OCI-M2 (cell line): ENCODE results near the gene DLAT.
"Not testable (repeated sequence)": the region's sequence is repeated elsewhere in the genome, so short reads cannot be mapped to it uniquely, and the experiment has no call there.

Source experiments
- DNase-seq: peaks from one replicate; lab custom pipeline; 2025; ENCODE audit not compliant: unreplicated experiment; lab: John Stamatoyannopoulos, UW

DLAT gene

DNA sequence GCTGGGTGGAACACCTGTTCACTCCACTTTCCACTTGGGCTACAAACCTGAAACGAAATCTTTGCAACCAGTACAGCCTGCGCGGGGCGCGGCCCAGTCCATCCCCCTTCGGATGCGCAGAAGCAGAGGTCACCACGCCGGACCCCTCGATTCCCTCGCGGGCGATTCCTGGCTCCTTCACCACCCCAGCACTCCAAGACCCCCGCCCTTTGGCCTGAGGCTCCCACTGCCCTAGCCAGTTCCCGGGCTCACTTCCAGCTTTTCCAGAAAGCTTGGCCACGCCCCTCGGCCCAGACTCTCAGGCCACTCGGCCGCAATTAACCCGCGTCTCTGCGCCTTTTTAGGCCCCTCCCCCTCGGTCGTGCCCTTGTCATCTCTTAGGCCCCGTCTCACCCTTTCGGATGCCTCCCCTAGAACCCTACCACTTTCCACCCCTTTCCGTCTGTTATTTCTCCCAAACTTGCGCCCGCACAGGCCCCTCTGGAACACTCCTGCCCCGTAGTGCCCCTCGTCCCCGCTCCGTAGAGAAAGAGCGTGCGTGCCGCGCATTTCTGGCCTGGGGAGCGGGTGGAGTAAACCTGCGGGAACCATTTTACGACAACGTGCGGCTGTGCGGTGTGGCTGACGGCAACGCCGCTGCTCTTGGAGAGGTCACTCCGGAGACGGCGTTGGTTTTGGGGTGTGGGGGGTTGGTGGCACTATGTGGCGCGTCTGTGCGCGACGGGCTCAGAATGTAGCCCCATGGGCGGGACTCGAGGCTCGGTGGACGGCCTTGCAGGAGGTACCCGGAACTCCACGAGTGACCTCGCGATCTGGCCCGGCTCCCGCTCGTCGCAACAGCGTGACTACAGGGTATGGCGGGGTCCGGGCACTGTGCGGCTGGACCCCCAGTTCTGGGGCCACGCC lies at the start of gene DLAT:
Gene DLAT (plus strand): TSS at position 636 of the 906 bp plus-strand sequence. CDS start 65 bp downstream, at position 701.
- DNase-seq = peak; percentile 49

DNA sequence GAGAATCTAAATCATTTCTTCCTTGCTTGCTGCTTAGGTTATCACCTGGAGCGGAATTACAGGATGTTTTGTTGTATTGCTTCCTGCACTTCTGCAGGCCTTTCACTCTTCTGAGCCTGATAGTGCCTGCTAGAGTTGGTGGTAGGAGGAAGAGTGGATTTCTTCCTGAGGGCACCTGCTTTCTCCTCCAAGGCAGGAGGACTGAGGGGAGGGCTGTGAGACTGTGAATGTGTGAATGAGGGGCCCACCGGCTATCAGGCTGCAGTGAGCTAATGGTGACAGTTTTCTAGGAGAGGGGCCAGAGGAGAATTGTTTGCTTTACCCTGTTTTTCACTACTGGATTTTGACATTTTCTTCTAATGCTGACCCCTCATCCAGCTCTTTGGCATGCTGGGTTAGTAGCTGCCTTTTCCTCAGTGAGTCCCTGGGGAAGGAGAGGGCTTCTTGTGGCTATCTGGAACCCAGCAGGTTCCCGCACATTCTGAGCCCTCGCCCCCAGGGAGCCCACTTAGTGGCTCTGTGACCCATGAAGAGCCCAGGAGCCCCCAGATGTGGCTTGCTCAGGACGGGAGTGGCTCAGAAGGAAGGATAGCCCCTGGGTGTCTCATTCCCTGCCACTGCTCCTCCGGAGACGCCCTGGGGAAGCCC lies 49.0 kb upstream of the DLAT start:
- no peak for DNase-seq

DNA sequence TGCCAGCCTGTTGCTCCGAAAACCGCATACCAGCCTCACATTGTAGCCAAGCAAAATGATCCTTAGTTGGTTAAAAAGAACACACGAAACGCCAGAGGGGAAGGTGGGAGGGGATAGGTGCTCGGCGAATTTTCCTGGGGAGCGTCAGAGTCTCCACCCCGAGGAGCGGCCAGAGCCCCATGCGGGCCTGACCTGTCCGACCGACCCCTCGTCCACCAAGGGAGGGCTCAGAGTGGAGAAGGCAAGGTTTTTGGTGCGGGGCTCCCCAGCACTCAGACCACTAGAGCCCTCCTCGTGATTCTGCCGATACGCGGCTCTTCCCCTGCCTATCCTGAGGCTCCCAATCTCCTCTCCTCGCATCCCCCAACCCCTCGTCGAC lies 48.5 kb upstream of the DLAT start:
- DNase-seq = no peak

DNA sequence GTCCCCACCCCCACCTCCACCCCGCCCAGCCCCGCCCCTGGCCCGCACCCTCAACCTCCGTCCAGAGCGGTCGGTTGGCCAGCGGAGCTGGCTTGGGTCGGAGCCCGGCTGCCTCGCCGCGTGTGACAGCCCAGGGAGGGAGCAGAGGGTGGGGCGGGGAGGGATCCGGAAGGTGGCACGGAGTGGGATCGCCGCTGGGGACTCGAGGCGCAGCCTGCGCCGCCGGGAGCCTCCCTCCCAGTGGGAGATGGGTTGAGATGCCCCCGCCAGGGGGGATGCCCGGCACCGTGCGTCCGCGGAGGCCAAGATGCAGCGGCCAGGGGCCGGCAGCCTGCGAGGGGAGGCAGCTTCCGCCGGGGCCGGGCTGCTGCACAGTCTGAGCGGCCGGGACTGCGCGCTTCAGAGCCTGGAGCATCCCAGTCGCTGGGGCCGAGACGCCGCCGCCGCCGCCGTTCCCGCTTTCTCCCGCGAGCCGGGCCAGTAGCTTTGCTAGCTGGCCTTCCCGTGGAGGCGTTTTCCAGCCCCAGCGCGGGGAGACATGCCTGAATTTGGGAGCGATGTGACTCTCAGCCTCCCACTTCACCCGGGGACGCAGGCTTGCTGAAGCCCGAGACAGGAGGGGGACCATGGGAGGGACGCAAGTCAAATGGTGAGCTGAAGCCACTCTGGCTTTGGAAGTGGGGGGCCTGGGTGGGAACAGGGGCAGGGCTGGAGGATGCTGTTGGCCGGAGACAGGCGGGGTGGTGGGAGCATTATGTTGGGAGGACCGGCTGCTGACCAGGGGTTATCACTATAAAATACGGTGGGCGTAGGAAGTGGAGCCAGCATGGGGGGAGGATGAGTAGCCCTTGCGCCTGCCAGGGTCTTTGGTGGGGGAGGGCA lies 47.8 kb upstream of the DLAT start:
- DNase-seq = no peak

DNA sequence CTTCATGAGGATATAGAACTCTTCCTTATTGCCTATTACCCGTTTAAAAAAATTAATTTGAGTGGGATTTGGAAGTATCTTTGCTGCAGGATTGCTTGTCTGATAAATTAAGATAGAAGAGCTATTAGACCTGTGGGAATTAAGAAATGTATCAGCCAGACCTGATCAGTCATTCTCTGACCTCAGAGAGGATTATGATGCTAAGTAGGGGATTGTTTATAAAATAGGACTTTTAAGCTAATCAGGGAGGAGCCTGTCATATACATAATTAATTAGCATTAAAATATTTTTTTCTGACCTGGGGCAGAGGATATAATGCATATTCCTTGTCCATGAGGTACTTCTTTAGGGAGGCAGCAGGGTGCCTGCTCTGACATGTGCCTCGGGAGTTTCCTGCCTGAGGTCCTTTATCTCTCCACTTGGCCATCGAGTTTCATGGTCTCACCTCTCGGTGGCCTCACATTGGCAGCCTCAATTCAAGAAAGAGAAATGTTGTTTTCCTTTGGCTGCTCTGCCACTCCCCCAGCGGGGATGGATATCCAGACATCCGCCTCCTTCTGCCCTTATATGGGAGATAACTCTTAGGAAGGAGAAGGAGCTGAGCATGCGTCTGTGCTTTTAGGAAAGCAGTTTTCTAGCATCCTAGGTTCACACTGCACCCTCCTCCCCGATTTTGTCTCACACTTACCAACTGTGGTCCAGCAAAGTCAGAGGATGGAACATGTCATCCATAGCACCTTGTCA lies 47.0 kb upstream of the DLAT start:
- no peak for DNase-seq

DNA sequence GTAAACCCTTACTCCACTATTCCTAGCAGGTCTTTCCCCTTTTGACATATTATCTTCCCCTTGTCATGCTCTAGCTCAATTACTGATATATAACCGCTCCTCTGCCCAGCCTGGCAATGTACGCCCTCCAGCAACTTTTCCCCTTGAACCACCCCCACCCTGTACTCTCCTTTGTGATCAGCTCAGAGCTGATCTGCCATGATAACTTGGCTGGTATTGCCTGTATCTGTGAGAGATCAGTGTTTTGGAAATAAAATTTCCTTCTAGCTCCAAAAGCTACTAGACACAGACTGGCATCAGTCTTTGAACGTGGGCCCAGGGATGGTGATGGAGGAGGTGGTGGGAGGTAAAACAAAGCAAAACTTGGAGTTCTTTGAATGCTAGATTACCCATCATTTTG lies 45.1 kb upstream of the DLAT start:
- no peak for DNase-seq

DNA sequence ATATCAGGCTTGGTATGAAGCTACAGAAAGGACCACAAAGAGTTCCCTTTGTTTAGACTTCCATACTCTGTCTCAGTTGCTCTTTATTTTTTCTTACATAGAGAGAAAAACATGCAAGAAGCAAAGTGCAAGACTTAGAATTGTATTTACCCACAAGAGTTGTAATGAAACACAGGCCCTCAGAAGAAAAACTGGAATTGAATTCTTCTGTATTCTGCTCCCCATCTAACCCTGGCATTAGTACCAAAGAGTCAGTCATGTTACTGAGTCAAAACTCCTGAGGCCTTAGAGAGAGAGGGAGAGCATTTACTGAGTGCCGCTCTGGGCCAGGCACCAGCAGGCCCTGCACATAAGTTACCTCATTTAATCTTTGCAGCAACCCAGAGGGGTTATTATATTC lies 43.9 kb upstream of the DLAT start:
- DNase-seq = no peak

DNA sequence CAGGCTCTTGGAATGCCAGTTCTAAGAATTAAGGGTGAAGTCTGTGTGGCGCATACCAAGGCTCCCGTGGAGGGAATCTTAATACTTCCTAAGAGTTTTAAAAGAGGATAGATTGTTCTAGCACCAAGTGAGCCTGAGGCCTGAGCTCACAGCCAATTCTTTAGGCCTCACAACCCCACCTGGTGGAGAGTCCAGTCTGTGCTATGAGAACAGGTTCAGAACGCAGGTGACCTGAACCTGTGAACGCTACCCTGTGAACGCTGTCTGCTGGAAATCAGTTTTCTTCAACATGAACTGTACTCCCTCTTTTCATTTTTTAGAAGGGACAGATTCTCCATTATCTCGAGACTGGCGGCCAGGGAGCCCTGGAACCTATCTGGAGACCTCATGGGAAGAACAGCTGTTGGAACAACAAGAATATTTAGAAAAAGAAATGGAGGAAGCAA lies 43.2 kb upstream of the DLAT start:
- no peak for DNase-seq

DNA sequence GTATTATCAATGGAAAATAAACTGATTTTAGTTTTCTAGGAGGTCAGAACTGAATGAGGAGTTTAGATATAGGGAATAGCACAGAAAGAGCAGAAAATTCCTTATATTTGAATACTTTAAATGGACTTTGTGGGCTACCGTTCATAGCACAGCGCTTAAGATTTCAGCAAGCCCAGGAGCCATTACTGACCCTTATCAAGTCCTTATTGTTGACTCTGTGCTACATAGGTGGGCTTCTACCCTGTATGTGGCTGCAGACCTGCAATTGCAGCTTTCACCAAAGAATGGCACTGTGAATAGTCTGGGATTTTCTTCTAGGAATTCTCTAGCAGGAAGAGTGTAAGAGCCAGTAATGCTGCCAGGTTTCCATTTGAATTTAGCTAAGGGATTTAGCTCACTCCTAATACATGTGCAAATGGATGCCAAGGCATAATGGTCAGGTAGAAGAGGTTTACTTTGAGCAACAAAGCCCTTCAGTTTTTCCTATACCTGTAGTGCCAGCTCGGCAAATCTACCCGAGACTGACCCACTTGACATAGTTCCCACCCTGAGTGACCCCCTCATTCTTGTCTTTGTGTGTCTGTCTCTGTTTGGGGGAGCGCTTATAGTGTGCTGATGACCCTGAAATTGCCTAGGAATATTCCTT lies 42.5 kb upstream of the DLAT start:
- DNase-seq = no peak

DNA sequence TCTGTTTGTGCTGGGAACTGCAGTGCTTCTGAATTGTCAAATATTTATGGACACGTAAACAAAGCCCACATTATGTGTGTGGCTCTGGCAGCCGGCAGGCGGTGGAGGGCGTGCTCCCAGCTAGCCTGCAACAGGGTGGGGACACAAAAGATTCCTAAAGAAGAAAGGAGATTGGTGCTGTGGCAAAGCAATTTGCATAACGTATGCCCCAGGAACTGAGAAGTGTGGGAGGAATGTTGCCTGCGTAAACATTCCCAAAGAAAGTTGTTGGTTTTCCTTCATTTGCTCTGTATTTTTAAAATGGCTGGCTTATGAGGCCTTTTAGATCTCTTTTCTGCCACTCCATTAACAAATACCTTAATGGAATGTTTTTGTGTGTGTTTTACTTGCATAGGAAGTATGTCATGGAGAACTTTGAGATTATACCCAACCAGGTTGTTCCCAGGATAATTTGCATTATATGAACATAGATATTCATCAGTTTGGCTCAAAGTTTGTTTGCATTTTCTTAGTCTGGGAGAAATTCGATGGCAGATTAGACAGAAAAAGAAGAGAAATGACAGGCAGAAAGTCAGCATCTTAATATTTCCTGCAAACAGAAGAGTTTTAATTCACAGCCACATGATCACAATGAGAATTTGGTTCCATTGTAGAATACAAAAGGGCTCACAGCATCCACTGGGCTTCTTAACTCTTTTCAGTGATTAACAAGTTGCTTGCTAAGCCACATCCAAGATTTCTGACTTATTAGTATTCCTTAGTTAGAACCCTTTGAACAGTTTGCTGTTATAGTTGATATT lies 41.8 kb upstream of the DLAT start:
- DNase-seq = no peak

DNA sequence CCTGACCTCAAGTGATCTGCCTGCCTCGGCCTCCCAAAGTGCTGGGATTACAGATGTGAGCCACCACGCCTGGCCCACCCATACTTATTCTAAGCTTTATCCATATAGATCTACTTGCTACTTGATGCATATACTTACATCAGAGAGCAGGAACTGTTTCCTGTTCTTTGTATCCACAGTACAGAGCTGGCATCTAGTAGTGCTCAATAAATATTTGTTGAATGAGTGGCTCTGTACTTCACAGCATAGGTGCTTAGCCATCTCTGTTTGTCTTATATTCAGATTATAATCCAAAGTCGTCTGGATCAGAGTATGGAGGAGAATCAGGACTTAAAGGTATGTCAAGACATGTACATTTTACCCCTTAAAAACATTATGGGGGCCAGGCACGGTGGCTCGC lies 38.6 kb upstream of the DLAT start:
- DNase-seq = no peak

DNA sequence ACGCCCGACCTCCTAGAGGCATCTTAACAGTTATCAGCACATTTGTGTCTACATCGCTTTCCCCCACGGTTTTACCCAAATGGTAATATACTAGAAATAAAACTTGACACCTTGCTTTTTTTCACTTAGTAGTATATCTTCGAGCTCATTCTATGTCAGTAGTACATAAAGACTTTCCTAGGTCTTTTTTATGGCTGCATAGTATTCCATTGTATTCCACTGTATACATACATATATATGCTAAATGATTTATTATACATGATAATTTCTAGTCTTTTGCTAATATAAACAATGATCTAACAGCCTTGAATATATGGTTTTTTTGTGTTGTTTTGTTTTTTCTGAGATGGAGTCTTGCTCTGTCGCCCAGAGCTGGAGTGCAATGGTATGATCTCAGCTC lies 34.8 kb upstream of the DLAT start:
- no peak for DNase-seq

DNA sequence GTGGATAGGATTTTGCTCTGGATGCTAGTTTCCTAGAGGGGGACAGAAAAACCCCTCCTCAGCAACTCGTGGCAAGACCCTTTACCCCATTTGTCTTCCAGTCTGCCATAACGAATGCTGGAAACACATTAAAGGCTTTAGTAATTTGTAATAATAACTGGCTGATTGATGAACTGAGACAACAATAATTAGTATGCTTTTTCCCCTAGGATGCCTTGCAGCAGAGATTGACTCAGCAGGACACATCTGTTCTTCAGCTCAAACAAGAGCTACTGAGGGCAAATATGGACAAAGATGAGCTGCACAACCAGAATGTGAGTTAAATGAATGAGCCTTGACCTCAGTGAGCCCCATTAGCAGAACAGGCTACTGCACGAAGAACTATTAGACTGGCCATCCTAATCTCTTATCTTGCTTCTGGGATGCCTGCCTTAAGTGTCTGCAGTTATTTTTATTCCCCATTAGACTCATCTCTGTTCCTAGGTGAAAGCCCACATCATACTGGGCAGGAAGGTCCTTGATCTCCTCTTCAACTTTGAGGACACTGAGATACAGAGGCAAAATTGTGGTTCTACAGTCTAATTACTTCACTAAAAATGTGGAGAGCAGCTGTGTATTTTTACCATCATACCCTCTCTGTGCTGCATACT lies 32.9 kb upstream of the DLAT start:
- no peak for DNase-seq

DNA sequence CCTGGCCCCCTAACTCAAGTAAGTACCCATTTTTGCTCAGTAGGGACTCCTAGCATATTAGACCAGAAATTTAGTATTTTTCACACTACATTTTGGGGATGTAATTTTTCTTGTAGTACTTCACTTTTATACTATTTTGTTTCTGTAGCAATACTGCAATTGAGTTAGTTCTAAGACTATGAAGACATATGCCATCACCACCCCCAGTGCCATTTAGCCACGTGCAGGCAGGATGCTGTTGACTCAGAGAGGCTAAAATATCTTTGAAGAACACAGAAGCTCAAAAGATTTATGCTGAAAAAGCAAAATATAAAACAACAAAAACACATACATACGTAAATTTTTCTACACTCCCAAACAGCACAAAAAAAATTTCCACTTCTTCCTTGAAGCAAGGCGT lies 29.1 kb upstream of the DLAT start:
- no peak for DNase-seq

DNA sequence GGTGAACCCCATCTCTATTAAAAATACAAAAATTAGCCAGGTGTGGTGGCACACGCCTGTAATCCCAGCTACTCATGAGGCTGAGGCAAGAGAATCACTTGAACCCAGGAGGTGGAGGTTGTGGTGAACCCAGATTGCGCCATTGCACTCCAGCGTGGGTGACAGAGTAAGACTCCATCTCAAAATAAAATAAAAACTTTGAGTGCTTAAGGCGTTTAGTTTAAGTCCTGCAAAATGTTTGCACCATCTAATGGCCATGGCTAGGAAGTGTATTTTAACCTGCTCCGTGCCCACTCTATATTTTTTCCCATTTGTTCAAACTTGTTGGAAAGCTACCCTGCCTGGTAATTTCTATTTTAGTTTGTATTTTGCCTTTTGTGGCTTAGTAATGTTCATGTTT lies 28.5 kb upstream of the DLAT start:
- DNase-seq = not testable (repeated sequence)

DNA sequence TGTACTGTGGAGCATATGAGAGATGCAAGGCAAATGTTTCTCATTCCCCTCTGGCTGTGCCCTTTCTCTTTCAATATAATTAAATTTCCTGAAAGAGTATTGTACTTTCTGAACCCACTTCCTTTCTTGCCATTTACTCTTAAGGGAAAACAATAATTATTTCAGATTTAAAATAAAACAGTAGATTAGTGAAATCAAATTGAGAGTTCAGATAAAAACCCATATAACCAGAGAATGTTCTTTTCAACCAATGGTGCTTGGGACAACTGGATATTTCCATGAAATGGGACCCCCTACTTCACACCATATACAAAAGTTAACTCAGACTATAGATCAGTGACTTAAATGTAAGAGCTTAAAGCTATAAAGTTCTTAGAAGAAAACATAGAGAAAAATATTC lies 26.1 kb upstream of the DLAT start:
- no peak for DNase-seq

DNA sequence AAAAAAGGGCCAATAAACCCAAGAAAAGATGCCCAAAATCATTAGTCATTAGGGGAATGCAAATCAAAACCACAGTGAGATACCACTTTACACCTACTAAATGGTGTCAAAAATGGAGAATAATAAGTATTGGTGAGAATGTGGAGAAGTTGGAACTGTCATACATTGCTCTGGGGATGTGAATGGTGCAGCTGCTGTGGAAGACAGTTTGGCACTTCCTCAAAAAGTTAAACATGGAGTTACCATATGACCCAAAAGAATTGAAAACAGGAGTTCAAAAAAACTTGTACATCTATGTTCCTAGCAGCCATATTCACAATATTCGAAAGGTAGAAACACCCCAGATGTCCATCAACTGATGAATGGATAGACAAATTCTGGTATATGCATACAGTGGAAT lies 24.5 kb upstream of the DLAT start:
- no peak for DNase-seq

DNA sequence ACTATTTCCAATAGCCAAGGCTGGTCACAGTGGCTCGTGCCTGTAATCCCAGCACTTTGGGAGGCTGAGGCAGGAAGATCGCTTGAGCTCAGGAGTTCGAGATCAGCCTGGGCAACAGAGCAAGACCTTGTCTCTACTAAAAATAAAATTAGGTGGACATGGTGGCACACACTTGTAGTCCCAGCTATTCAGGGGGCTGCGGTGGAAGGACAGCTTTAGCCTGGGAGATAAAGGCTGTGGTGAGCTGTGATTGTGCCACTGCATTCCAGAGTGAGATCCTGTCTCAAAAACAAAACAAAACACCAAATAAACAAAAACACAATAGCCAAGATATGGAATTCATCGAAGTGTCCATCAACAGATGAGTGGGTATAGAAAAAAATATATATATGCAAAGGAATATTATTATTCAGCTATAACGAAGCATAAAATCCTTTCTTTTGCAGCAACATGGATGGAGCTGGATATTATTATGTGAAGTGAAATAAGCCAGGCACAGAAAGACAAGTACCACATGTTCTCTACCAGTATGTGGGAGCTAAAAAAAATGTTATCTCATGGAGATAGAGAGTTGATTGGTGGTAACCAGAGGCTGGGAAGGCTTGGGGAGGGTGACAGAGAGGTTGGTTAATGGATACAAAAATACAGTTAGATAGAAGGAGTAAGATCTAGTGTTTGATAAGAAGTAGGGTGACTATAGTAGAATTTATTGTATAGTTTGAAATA lies 22.6 kb upstream of the DLAT start:
- no peak for DNase-seq
